HepG2 (cell line): ENCODE data around the gene COQ4. TPM values are rescaled to one million over a fixed set of nuclear protein-coding genes. Genes with fewer than 3 reads are reported as not detected.

Experiments used
- ATF3 ChIP-seq: sonication (generic); formaldehyde crosslinking; IDR thresholded peaks from 2 replicates; pipeline ENCODE4 v1.4.0; 2020; ENCODE audit warnings: missing genetic modification reagents
- DMAP1 ChIP-seq: IDR thresholded peaks from 2 replicates; pipeline ENCODE4 v1.6.1; 2016
- FOSL1 ChIP-seq: sonication (generic); formaldehyde crosslinking; IDR thresholded peaks from 2 replicates; pipeline ENCODE4 v1.9.0; 2021; ENCODE audit warnings: missing genetic modification reagents, borderline replicate concordance
- HNRNPLL ChIP-seq: fragments of 200-400 bp; formaldehyde crosslinking; IDR thresholded peaks from 2 replicates; pipeline ENCODE4 v1.6.1; 2017; ENCODE audit warnings: mild to moderate bottlenecking, low read depth, low read length; ENCODE audit not compliant: poor library complexity, severe bottlenecking
- MED13 ChIP-seq: sonication (generic); formaldehyde crosslinking; IDR thresholded peaks from 2 replicates; pipeline ENCODE4 v1.5.0; 2020; ENCODE audit warnings: missing genetic modification reagents
- MNT ChIP-seq: fragments of 450-650 bp; IDR thresholded peaks from 2 replicates; pipeline ENCODE4 v1.6.1; 2016
- NFKBIZ ChIP-seq: IDR thresholded peaks from 2 replicates; pipeline ENCODE4 v1.6.1; 2018; ENCODE audit warnings: missing genetic modification reagents, missing compliant biosample characterization
- NFYC ChIP-seq: IDR thresholded peaks from 2 replicates; pipeline ENCODE4 v1.6.1; 2016; ENCODE audit warnings: missing genetic modification reagents, missing compliant biosample characterization
- NPAS2 ChIP-seq: sonication (generic); formaldehyde crosslinking; IDR thresholded peaks from 2 replicates; pipeline ENCODE4 v1.8.0; 2022; ENCODE audit warnings: mild to moderate bottlenecking, missing genetic modification reagents, borderline replicate concordance
- PRDM10 ChIP-seq: sonication (generic); formaldehyde crosslinking; IDR thresholded peaks from 2 replicates; pipeline ENCODE4 v1.4.0; 2020; ENCODE audit warnings: low read depth, missing genetic modification reagents
- SIX4 ChIP-seq: sonication (generic); formaldehyde crosslinking; IDR thresholded peaks from 2 replicates; pipeline ENCODE4 v1.4.0; 2020; ENCODE audit warnings: missing genetic modification reagents
- SP140L ChIP-seq: sonication (generic); formaldehyde crosslinking; IDR thresholded peaks from 2 replicates; pipeline ENCODE4 v1.4.0; 2020; ENCODE audit warnings: missing genetic modification reagents, borderline replicate concordance
- SRSF4 ChIP-seq: fragments of 200-400 bp; formaldehyde crosslinking; IDR thresholded peaks from one replicate; pipeline ENCODE4 v1.6.1; 2018; ENCODE audit warnings: mild to moderate bottlenecking, low read depth, low read length, moderate library complexity; ENCODE audit not compliant: poor library complexity, severe bottlenecking
- ZBTB39 ChIP-seq: sonication (generic); formaldehyde crosslinking; IDR thresholded peaks from 2 replicates; pipeline ENCODE4 v1.5.0; 2020; ENCODE audit warnings: missing genetic modification reagents
- ZMAT3 ChIP-seq: sonication (generic); formaldehyde crosslinking; conservative IDR thresholded peaks from 2 replicates; pipeline ENCODE4 v1.7.0; 2021; ENCODE audit warnings: missing genetic modification reagents
- ZNF337 ChIP-seq: sonication (generic); formaldehyde crosslinking; IDR thresholded peaks from 2 replicates; pipeline ENCODE4 v1.5.1; 2020; ENCODE audit warnings: missing genetic modification reagents, low read depth, mild to moderate bottlenecking, borderline replicate concordance
- ZNF44 ChIP-seq: sonication (generic); formaldehyde crosslinking; IDR thresholded peaks from 2 replicates; pipeline ENCODE4 v1.5.1; 2020; ENCODE audit warnings: mild to moderate bottlenecking, missing genetic modification reagents
- ZNF720 ChIP-seq: sonication (generic); formaldehyde crosslinking; IDR thresholded peaks from 2 replicates; pipeline ENCODE4 v1.4.0; 2020; ENCODE audit warnings: missing genetic modification reagents
- ZSCAN20 ChIP-seq: sonication (generic); formaldehyde crosslinking; IDR thresholded peaks from 2 replicates; pipeline ENCODE4 v1.4.0; 2020; ENCODE audit warnings: missing genetic modification reagents, mild to moderate bottlenecking, borderline replicate concordance
- polyA plus RNA-seq, 8 experiments: library from polyadenylated mRNA; depleted of rRNA in 3 of 8; stranded (reverse) in 7 of 8; unstranded in 1 of 8; fragments of >200 nt; fragmentation: Illumina TruSeq in 4 of 8; extraction: Trizol in 4 of 8; gene quantifications; 2 replicates each; pipeline versions ENCODE4 v1.2.1 to v1.2.3, GENCODE V29; 2011 to 2016; ENCODE audit warnings: low read depth in 4 of 8, missing spikeins in 1 of 8, mixed read lengths in 1 of 8; ENCODE audit not compliant: insufficient read depth in 1 of 8
- total RNA-seq, 5 experiments: library from RNA; depleted of rRNA; stranded (reverse); fragments of >200 nt; fragmentation: Illumina TruSeq; extraction: Trizol; gene quantifications; 2 replicates each; pipeline ENCODE4 v1.2.3, GENCODE V29; 2016; ENCODE audit warnings: low read depth in 1 of 5

Gene COQ4
- total and polyA plus RNA-seq, 2 of the 13 experiments (the other 11 are each of a cell fraction or from before 2014, with no cell fraction given): 26.1 to 36.0 TPM

- TF ChIP-seq SRSF4 (no peak), ATF3 (CRISPR knock-in tag) (no peak), FOSL1 (no peak), ZBTB39 (CRISPR knock-in tag) (no peak), MNT (peak; percentile 78), DMAP1 (CRISPR knock-in tag) (peak; percentile 35; the same call in 1 of the 2 replicates), ZNF720 (CRISPR knock-in tag) (no peak), ZMAT3 (CRISPR knock-in tag) (no peak), NFKBIZ (no peak), NFYC (CRISPR knock-in tag) (peak; percentile 82), MED13 (CRISPR knock-in tag) (no peak), NPAS2 (CRISPR knock-in tag) (no peak), ZNF337 (CRISPR knock-in tag) (no peak), ZSCAN20 (CRISPR knock-in tag) (no peak), SIX4 (CRISPR knock-in tag) (no peak), PRDM10 (CRISPR knock-in tag) (peak; percentile 20; the same call in 1 of the 2 replicates), HNRNPLL (peak; percentile 79), SP140L (CRISPR knock-in tag) (no peak), ZNF44 (no peak)
Measured at GRCh38 chr9:128276008-128276573, 46.5 kb upstream of the COQ4 start, which contains the start of gene SWI5 (continued).
